Mesendoderm (in vitro differentiated cells): ENCODE results near the gene WNK4.

Experiments
- DNase-seq: peaks from one replicate; pipeline ENCODE4 v3.0.0; 2013
- H2AK5ac ChIP-seq: 2 replicates; pipeline ENCODE4 v1.6.1; 2013; ENCODE audit warnings: low read length, inconsistent platforms
- H2BK120ac ChIP-seq: 2 replicates; pipeline ENCODE4 v1.6.1; 2013; ENCODE audit warnings: low read depth, mild to moderate bottlenecking, low read length, moderate library complexity, mixed read lengths
- H2BK15ac ChIP-seq: replicated peaks from 2 replicates; pipeline ENCODE4 v1.6.1; 2013; ENCODE audit warnings: low read depth, mild to moderate bottlenecking, moderate library complexity
- H2BK5ac ChIP-seq: 2 replicates; pipeline ENCODE4 v1.6.1; 2013; ENCODE audit warnings: low read length, inconsistent platforms
- H3K18ac ChIP-seq: 2 replicates; pipeline ENCODE4 v1.6.1; 2013; ENCODE audit warnings: mild to moderate bottlenecking, low read length, mixed read lengths
- H3K23ac ChIP-seq: one replicate; pipeline ENCODE4 v1.6.1; 2013; ENCODE audit warnings: low read length
- H3K27ac ChIP-seq: 2 replicates; pipeline ENCODE4 v1.5.1; 2013; ENCODE audit warnings: low read depth, mild to moderate bottlenecking, inconsistent platforms, low read length, moderate library complexity
- H3K27me3 ChIP-seq: 2 replicates; pipeline ENCODE4 v1.6.1; 2013; ENCODE audit warnings: low read length, control low read depth, mild to moderate bottlenecking, inconsistent platforms; ENCODE audit not compliant: insufficient read depth, poor library complexity
- H3K36me3 ChIP-seq: 2 replicates; pipeline ENCODE4 v1.6.1; 2013; ENCODE audit warnings: low read length, inconsistent platforms; ENCODE audit not compliant: control insufficient read depth, insufficient read depth
- H3K4ac ChIP-seq: one replicate; pipeline ENCODE4 v1.6.1; 2013; ENCODE audit warnings: low read depth, mild to moderate bottlenecking, low read length, moderate library complexity
- H3K4me1 ChIP-seq: 2 replicates; pipeline ENCODE4 v1.6.1; 2013; ENCODE audit warnings: low read depth, low read length, inconsistent platforms; ENCODE audit not compliant: control insufficient read depth
- H3K4me2 ChIP-seq: 2 replicates; pipeline ENCODE4 v1.6.1; 2013; ENCODE audit warnings: low read length
- H3K4me3 ChIP-seq: 2 replicates; pipeline ENCODE4 v1.5.1; 2013; ENCODE audit warnings: mild to moderate bottlenecking, low read length
- H3K56ac ChIP-seq: one replicate; pipeline ENCODE4 v1.6.1; 2013; ENCODE audit warnings: low read length
- H3K79me1 ChIP-seq: 2 replicates; pipeline ENCODE4 v1.6.1; 2013; ENCODE audit warnings: low read length, inconsistent platforms
- H3K79me2 ChIP-seq: 2 replicates; pipeline ENCODE4 v1.6.1; 2013; ENCODE audit warnings: mild to moderate bottlenecking, low read length; ENCODE audit not compliant: control insufficient read depth, insufficient read depth
- H3K9ac ChIP-seq: 2 replicates; pipeline ENCODE4 v1.6.1; 2013; ENCODE audit warnings: low read length, inconsistent platforms
- H4K5ac ChIP-seq: one replicate; pipeline ENCODE4 v1.6.1; 2013; ENCODE audit warnings: low read length
- H4K8ac ChIP-seq: one replicate; pipeline ENCODE4 v1.6.1; 2013; ENCODE audit warnings: low read depth, mild to moderate bottlenecking, control low read depth, low read length, moderate library complexity
- WGBS: extraction: QIAGEN DNeasy Blood & Tissue Kit; methylation state at CpG from one replicate; pipeline ENCODE4 v1.1.7; 2013; ENCODE audit warnings: low lambda C conversion rate, missing lambda C conversion rate; ENCODE audit not compliant: insufficient coverage; ENCODE audit errors: extremely low coverage; 5-methylcytosine and 5-hydroxymethylcytosine counted together

The WNK4 gene

GRCh38 chr17:42784811-42785592 is 4.6 kb downstream of the WNK4 start:
- Histone ChIP-seq H2BK120ac (no peak overlapping the region), H3K4me1 (peaks cover 1% of the 10 kb centered on the region), H2AK5ac (no peak overlapping the region), H3K79me1 (no peaks in the 10 kb centered on the region), H4K5ac (no peak overlapping the region), H3K27me3 (peaks cover 6% of the 10 kb centered on the region), H3K18ac (no peak overlapping the region), H3K23ac (no peak overlapping the region), H2BK5ac (no peak overlapping the region), H3K56ac (no peak overlapping the region), H3K27ac (no peak overlapping the region), H3K4me3 (no peak overlapping the region), H3K36me3 (no peaks in the 10 kb centered on the region), H3K79me2 (no peaks in the 10 kb centered on the region), H3K9ac (no peak overlapping the region), H2BK15ac (no peak overlapping the region), H3K4me2 (no peak overlapping the region), H3K4ac (no peak overlapping the region), H4K8ac (no peak overlapping the region)
- no CpG with 5 or more reads among the region's 52 CpGs for WGBS
- DNase-seq, result no peak

DNA sequence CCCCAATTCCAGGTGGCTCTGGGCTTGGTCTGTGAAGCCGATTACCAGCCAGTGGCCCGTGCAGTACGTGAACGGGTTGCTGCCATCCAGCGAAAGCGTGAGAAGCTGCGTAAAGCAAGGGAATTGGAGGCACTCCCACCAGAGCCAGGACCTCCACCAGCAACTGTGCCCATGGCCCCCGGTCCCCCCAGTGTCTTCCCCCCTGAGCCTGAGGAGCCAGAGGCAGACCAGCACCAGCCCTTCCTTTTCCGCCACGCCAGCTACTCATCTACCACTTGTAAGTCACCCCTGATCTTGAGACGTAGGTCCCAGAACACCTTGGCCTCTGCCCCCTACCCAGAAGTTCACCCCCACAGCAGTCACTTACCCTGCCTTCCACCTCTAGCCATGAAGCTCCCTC is 6.9 kb downstream of the WNK4 start:
- Histone ChIP-seq H3K36me3 (no peaks in the 10 kb centered on the region), H2BK120ac (no peak overlapping the region), H3K4me1 (no peaks in the 10 kb centered on the region), H3K79me1 (no peaks in the 10 kb centered on the region), H4K5ac (no peak overlapping the region), H3K18ac (no peak overlapping the region), H3K79me2 (no peaks in the 10 kb centered on the region), H3K9ac (no peak overlapping the region), H2BK15ac (no peak overlapping the region), H3K23ac (no peak overlapping the region), H3K27ac (no peak overlapping the region), H4K8ac (no peak overlapping the region), H3K4me3 (no peak overlapping the region), H3K4ac (no peak overlapping the region), H2AK5ac (no peak overlapping the region), H3K4me2 (no peak overlapping the region), H3K56ac (no peak overlapping the region), H3K27me3 (no peaks in the 10 kb centered on the region), H2BK5ac (no peak overlapping the region)
- DNase-seq, result no peak
- no CpG with 5 or more reads among the region's 11 CpGs for WGBS

DNA sequence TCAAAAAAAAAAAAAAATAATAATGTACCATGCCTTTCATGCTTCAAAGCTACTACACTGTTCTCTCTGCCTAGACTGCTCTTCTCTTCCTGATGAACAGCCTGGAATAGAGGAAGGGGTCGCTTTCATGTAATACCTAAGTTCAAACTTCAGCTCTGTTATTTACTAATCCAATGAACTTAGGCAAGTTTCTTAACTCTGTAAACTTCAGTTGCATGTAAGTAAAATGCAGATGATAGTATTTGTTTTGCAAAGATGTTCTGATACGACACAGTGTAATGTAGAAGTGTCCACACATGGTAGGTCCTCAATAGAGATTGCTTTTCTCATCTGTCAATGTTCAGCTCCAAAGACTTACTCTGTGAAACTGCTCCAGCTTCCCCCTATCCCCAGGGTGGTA is 11.5 kb downstream of the WNK4 start:
- H3K56ac ChIP-seq, result no peak overlapping the region
- H3K4me1 ChIP-seq, result no peaks in the 10 kb centered on the region
- no peak overlapping the region for H2BK120ac ChIP-seq
- H3K79me2 ChIP-seq, result no peaks in the 10 kb centered on the region
- no peak overlapping the region for H3K27ac ChIP-seq
- H2BK5ac ChIP-seq, result no peak overlapping the region
- no peak overlapping the region for H4K5ac ChIP-seq
- DNase-seq, result no peak
- no peaks in the 10 kb centered on the region for H3K79me1 ChIP-seq
- H3K9ac ChIP-seq, result no peak overlapping the region
- H3K27me3 ChIP-seq, result no peaks in the 10 kb centered on the region
- no peak overlapping the region for H4K8ac ChIP-seq
- no peak overlapping the region for H3K4me2 ChIP-seq
- H3K36me3 ChIP-seq, result no peaks in the 10 kb centered on the region
- H3K23ac ChIP-seq, result no peak overlapping the region
- H3K4ac ChIP-seq, result no peak overlapping the region
- no peak overlapping the region for H2AK5ac ChIP-seq
- no CpG with 5 or more reads among the region's 2 CpGs for WGBS
- no peak overlapping the region for H2BK15ac ChIP-seq
- H3K4me3 ChIP-seq, result no peak overlapping the region
- H3K18ac ChIP-seq, result no peak overlapping the region

DNA sequence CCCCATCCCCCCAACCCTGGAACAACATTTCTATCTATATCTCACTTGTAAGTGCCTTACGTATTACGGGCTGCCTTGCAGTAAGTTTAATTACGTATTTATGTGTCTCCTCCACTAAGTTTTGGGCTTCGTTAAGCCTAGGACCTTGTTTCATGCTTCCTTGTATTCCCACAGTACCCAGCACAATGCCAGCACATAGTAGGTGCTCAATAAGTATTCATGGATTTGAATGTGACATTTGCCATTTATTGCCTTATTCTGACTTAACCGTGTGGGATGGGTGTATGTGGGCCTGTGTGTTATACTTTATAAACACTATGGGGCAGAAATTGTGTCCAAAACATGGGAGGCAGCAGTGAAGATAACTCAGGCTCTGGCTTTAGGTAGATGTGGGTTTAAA is 12.1 kb downstream of the WNK4 start:
- peaks cover 1% of the 10 kb centered on the region for H3K4me1 ChIP-seq
- H4K8ac ChIP-seq, result no peak overlapping the region
- H2BK5ac ChIP-seq, result no peak overlapping the region
- H3K56ac ChIP-seq, result no peak overlapping the region
- WGBS, result no CpG with 5 or more reads among the region's 5 CpGs
- no peaks in the 10 kb centered on the region for H3K79me2 ChIP-seq
- H3K9ac ChIP-seq, result no peak overlapping the region
- H3K4ac ChIP-seq, result no peak overlapping the region
- no peak overlapping the region for H3K4me2 ChIP-seq
- H3K27ac ChIP-seq, result no peak overlapping the region
- no peak for DNase-seq
- no peak overlapping the region for H2BK15ac ChIP-seq
- H3K27me3 ChIP-seq, result no peaks in the 10 kb centered on the region
- no peak overlapping the region for H3K18ac ChIP-seq
- no peak overlapping the region for H2BK120ac ChIP-seq
- no peak overlapping the region for H4K5ac ChIP-seq
- no peak overlapping the region for H3K23ac ChIP-seq
- H2AK5ac ChIP-seq, result no peak overlapping the region
- H3K79me1 ChIP-seq, result peaks cover 2% of the 10 kb centered on the region
- H3K4me3 ChIP-seq, result no peak overlapping the region
- H3K36me3 ChIP-seq, result no peaks in the 10 kb centered on the region

DNA sequence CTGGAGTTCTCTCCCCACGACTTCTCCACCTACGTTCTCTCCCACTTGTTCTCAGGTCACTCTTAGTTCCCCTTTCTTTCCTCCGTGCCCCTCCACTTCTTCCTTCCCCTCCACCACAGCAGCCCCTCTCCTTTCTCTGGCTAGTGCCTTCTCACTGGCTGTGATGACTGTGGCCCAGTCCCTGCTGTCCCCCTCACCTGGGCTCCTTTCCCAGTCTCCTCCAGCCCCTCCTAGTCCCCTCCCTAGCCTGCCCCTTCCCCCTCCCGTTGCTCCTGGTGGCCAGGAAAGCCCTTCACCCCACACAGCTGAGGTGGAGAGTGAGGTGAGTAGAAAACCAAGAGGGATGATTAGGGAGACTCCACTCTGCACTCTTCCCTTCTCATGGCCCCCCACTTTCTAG is 14.7 kb downstream of the WNK4 start:
- no peak overlapping the region for H4K8ac ChIP-seq
- H3K27me3 ChIP-seq, result no peaks in the 10 kb centered on the region
- H3K4me3 ChIP-seq, result no peak overlapping the region
- no peak overlapping the region for H3K4me2 ChIP-seq
- H2BK15ac ChIP-seq, result no peak overlapping the region
- H3K36me3 ChIP-seq, result no peaks in the 10 kb centered on the region
- peaks cover 7% of the 10 kb centered on the region for H3K79me1 ChIP-seq
- H3K27ac ChIP-seq, result no peak overlapping the region
- no peak overlapping the region for H2BK5ac ChIP-seq
- no peak overlapping the region for H3K23ac ChIP-seq
- H3K56ac ChIP-seq, result no peak overlapping the region
- no peak overlapping the region for H3K18ac ChIP-seq
- no peak overlapping the region for H2BK120ac ChIP-seq
- no peak overlapping the region for H4K5ac ChIP-seq
- H3K79me2 ChIP-seq, result no peaks in the 10 kb centered on the region
- no peak for DNase-seq
- no CpG with 5 or more reads among the region's 4 CpGs for WGBS
- H3K4ac ChIP-seq, result no peak overlapping the region
- H2AK5ac ChIP-seq, result no peak overlapping the region
- no peak overlapping the region for H3K9ac ChIP-seq
- H3K4me1 ChIP-seq, result peaks cover 6% of the 10 kb centered on the region

- Histone ChIP-seq H2AK5ac (no peak overlapping the region), H3K18ac (no peak overlapping the region), H4K8ac (no peak overlapping the region), H3K36me3 (no peaks in the 10 kb centered on the region), H3K4me3 (no peak overlapping the region), H3K79me1 (peaks cover 7% of the 10 kb centered on the region), H3K56ac (no peak overlapping the region), H2BK15ac (no peak overlapping the region), H3K4me2 (no peak overlapping the region), H4K5ac (no peak overlapping the region), H3K23ac (no peak overlapping the region), H3K4ac (no peak overlapping the region), H3K27ac (no peak overlapping the region), H3K4me1 (peaks cover 6% of the 10 kb centered on the region), H3K27me3 (no peaks in the 10 kb centered on the region), H3K9ac (no peak overlapping the region), H2BK5ac (no peak overlapping the region), H2BK120ac (no peak overlapping the region), H3K79me2 (no peaks in the 10 kb centered on the region)
- WGBS, result no CpG with 5 or more reads among the region's 10 CpGs
- no peak for DNase-seq
Measured at GRCh38 chr17:42795465-42795864, 15.1 kb downstream of the WNK4 start.
